ENCODE measurements around the gene MAN1A2. TPM values are rescaled to one million over a fixed set of nuclear protein-coding genes. Genes with fewer than 3 reads are reported as not detected.
A peak's percentile ranks its signal among the peaks of the same experiment; 100 is the strongest.

The MAN1A2 gene
- total RNA-seq, 1 experiment from 2014 or later: 21.1 TPM

GRCh38 chr1:117529683-117530082 lies 162.4 kb downstream of the MAN1A2 start:
- no peaks in the 10 kb centered on the region for H3K9me2 ChIP-seq (replicated peaks; ENCODE audit: low read length)
- no peak overlapping the region for H3K4me3 ChIP-seq (ENCODE audit: low read length)
- H3K4me1 ChIP-seq (ENCODE audit: insufficient read depth, low read length): peaks cover 1% of the 10 kb centered on the region; the same call in 1 of the 2 replicates
- no peaks in the 10 kb centered on the region for H3K9me3 ChIP-seq (ENCODE audit: low read length)
- no peaks in the 10 kb centered on the region for H3K36me3 ChIP-seq (ENCODE audit: low read depth, low read length)
- H4K20me1 ChIP-seq (ENCODE audit: low read length): no peaks in the 10 kb centered on the region
- no peaks in the 10 kb centered on the region for H3K79me2 ChIP-seq (ENCODE audit: low read length)
- ATAC-seq (no peak), DNase-seq (no peak)
- POLR2A ChIA-PET (ENCODE audit: unreplicated experiment): no interaction called here
- no peak overlapping the region for H3K4me2 ChIP-seq (ENCODE audit: low read length)
- CTCF ChIA-PET: no interaction called here
- no peaks in the 10 kb centered on the region for H3K27me3 ChIP-seq (ENCODE audit: low read length)
- TF ChIP-seq EZH2phosphoT487 (IDR thresholded peaks at IDR 0.05; ENCODE audit: borderline replicate concordance, low read length) (no peak), EZH2 (IDR thresholded peaks at IDR 0.05; ENCODE audit: low read length, unreplicated experiment) (no peak)
- TF ChIP-seq, protein P1, sequence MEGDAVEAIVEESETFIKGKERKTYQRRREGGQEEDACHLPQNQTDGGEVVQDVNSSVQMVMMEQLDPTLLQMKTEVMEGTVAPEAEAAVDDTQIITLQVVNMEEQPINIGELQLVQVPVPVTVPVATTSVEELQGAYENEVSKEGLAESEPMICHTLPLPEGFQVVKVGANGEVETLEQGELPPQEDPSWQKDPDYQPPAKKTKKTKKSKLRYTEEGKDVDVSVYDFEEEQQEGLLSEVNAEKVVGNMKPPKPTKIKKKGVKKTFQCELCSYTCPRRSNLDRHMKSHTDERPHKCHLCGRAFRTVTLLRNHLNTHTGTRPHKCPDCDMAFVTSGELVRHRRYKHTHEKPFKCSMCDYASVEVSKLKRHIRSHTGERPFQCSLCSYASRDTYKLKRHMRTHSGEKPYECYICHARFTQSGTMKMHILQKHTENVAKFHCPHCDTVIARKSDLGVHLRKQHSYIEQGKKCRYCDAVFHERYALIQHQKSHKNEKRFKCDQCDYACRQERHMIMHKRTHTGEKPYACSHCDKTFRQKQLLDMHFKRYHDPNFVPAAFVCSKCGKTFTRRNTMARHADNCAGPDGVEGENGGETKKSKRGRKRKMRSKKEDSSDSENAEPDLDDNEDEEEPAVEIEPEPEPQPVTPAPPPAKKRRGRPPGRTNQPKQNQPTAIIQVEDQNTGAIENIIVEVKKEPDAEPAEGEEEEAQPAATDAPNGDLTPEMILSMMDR (conservative IDR thresholded peaks at IDR 0.05; ENCODE audit: low read depth, low read length): no peak
- no peaks in the 10 kb centered on the region for H3F3A ChIP-seq (ENCODE audit: low read length, unreplicated experiment)
- intact Hi-C loops (cut with micrococcal nuclease): no loop called here
- no peak overlapping the region for H3K27ac ChIP-seq (ENCODE audit: low read length)
- H3K9ac ChIP-seq (ENCODE audit: low read length): no peak overlapping the region
- no TSS peak for BruUV-seq (replicated peaks)
- no peak overlapping the region for H2AFZ ChIP-seq (ENCODE audit: low read length)

- Histone ChIP-seq H3K9me3 (ENCODE audit: low read length) (no peaks in the 10 kb centered on the region), H4K20me1 (ENCODE audit: low read length) (no peaks in the 10 kb centered on the region), H3K4me3 (ENCODE audit: low read length) (no peak overlapping the region), H3F3A (ENCODE audit: low read length, unreplicated experiment) (no peaks in the 10 kb centered on the region), H3K27ac (ENCODE audit: low read length) (no peak overlapping the region), H3K9me2 (replicated peaks; ENCODE audit: low read length) (no peaks in the 10 kb centered on the region), H3K36me3 (ENCODE audit: low read depth, low read length) (no peaks in the 10 kb centered on the region), H3K27me3 (ENCODE audit: low read length) (no peaks in the 10 kb centered on the region), H3K4me1 (ENCODE audit: insufficient read depth, low read length) (peaks cover 16% of the 10 kb centered on the region), H3K79me2 (ENCODE audit: low read length) (no peaks in the 10 kb centered on the region), H3K9ac (ENCODE audit: low read length) (no peak overlapping the region), H3K4me2 (ENCODE audit: low read length) (no peak overlapping the region), H2AFZ (ENCODE audit: low read length) (no peak overlapping the region)
- ChIA-PET CTCF (no interaction called here), POLR2A (ENCODE audit: unreplicated experiment) (no interaction called here)
- intact Hi-C loops (cut with micrococcal nuclease): no loop called here
- no peak for TF ChIP-seq EZH2 (IDR thresholded peaks at IDR 0.05; ENCODE audit: low read length, unreplicated experiment)
- TF ChIP-seq, protein P1 (conservative IDR thresholded peaks at IDR 0.05; ENCODE audit: low read depth, low read length): no peak
- TF ChIP-seq EZH2phosphoT487 (IDR thresholded peaks at IDR 0.05; ENCODE audit: borderline replicate concordance, low read length): no peak
- DNase-seq (no peak), ATAC-seq (no peak)
- no TSS peak for BruUV-seq (replicated peaks)
Observed at GRCh38 chr1:117531222-117531621, 164.0 kb downstream of the MAN1A2 start.

- no peaks in the 10 kb centered on the region for H3K27me3 ChIP-seq (ENCODE audit: low read length)
- no peaks in the 10 kb centered on the region for H3K36me3 ChIP-seq (ENCODE audit: low read depth, low read length)
- H3K27ac ChIP-seq (ENCODE audit: low read length): no peak overlapping the region
- POLR2A ChIA-PET (ENCODE audit: unreplicated experiment): interaction anchor here (0.6 to 0.7 kb wide), 2 partner anchors 28 to 202 kb away, joined by 3 read pairs; no protein-coding TSS in a partner anchor
- H3K9ac ChIP-seq (ENCODE audit: low read length): no peak overlapping the region
- TF ChIP-seq EZH2 (IDR thresholded peaks at IDR 0.05; ENCODE audit: low read length, unreplicated experiment) (no peak), EZH2phosphoT487 (IDR thresholded peaks at IDR 0.05; ENCODE audit: borderline replicate concordance, low read length) (no peak)
- TF ChIP-seq, protein P1 (conservative IDR thresholded peaks at IDR 0.05; ENCODE audit: low read depth, low read length): peak; percentile 82
- peak; percentile 82 for ATAC-seq
- BruUV-seq (replicated peaks): no TSS peak
- DNase-seq: peak; percentile 83
- no peaks in the 10 kb centered on the region for H4K20me1 ChIP-seq (ENCODE audit: low read length)
- H2AFZ ChIP-seq (ENCODE audit: low read length): no peak overlapping the region
- CTCF ChIA-PET: interaction anchor here (0.6 to 1.7 kb wide), 6 partner anchors 12 to 394 kb away, joined by 3 to 9 read pairs (median 4); partner anchors contain the start of genes GDAP2 and WDR3
- no peaks in the 10 kb centered on the region for H3K9me3 ChIP-seq (ENCODE audit: low read length)
- no peaks in the 10 kb centered on the region for H3F3A ChIP-seq (ENCODE audit: low read length, unreplicated experiment)
- H3K4me1 ChIP-seq (ENCODE audit: insufficient read depth, low read length): peaks cover 20% of the 10 kb centered on the region
- no peak overlapping the region for H3K4me3 ChIP-seq (ENCODE audit: low read length)
- peak overlapping the region; percentile 34; the same call in 1 of the 2 replicates for H3K4me2 ChIP-seq (ENCODE audit: low read length)
- H3K9me2 ChIP-seq (replicated peaks; ENCODE audit: low read length): no peaks in the 10 kb centered on the region
- intact Hi-C loops (cut with micrococcal nuclease): loop anchor here (1.0 to 5.0 kb wide), 3 partner anchors 72 to 219 kb away; partner anchors contain the start of gene TENT5C
- H3K79me2 ChIP-seq (ENCODE audit: low read length): no peaks in the 10 kb centered on the region
Observed at GRCh38 chr1:117534995-117535467, 167.8 kb downstream of the MAN1A2 start.
